GM18858 (cell line): ENCODE results near the gene PLA2G4F.

ENCODE experiments used
- ATAC-seq: cut with Tn5 transposase; IDR thresholded peaks from one replicate; pipeline ENCODE4 v1.9.1; 2021; ENCODE audit not compliant: unreplicated experiment

The PLA2G4F gene

DNA sequence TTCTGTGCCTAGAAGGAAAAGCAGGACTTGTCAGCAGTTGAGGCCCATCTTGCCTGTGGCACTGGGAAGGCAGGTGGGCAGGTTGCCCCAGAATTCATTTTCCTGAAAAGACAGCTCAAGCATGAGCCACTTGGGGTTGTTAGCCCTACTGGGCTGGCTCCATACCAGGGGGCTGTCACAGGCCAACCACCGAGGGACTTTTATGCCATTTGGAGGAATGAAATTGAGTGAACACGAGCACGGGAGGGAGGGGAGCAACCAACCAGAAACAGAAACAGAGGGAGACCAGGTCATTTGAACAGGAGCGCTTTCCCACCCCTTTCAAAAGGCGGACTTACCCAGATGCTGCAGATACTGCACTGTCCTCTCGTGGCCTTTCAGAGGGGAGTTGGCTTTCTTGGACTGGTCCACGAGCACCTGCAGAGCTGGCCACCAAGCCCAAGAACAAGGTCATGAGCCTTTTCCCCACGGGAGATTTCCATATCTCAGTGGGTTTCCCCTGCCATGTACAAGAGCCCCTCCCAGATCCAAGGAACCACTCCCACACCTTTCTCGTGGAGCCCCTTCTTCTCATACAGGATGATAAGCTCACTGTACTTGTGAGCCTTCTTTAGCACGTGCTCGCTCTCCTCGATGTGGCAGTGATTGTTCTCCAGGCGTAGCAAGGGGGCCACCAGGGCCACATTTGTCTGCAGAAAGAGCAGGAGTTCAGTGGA is 9.9 kb upstream of the PLA2G4F start:
- ATAC-seq = no peak

DNA sequence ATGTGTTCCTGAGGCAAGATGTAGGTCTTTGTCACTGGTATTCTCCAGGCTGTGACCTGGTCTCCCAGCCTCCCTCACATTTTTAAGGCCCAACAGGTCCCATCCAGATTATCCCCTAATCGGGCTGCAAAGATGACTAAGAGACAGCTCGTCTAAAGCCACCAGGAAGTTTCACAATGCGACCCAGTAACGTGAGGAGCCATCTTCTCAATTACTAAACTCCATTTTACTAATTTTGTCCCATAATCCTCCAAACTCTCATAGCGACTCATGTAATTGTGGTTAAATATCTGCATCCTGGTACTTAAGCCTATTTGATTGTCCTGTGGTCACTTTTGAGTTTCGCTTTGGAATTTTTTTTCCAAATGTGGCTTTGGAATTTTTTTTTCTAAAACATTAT is 8.7 kb upstream of the PLA2G4F start:
- ATAC-seq = no peak

DNA sequence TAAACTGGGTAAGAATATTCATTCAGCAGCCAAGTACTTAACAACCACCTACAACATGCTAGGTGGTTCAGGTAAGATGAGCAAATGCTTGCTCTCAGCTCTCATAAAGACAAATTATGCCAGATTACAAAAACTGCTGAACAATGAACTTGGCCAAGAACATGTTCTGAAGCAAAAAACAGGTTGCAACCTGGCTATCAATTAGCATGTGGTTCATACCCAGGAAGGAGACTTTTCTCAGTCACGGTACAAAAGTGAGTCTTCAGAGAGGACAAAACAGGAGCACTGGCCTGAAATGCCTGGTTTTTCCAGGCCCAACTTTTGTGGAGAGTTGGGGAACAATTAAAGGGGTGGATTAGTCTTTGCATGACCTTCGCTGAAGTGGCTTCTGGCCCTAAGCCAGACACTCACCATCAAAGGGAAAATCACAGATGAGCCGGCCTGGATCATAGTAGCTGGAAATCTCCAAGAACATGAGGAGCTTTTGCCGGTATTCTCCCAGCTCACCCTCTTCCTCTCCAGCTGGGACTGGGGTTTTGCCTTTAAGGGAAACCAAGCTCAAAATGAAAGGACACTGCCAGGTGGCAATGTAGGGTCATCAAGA is 7.6 kb upstream of the PLA2G4F start:
- no peak for ATAC-seq

DNA sequence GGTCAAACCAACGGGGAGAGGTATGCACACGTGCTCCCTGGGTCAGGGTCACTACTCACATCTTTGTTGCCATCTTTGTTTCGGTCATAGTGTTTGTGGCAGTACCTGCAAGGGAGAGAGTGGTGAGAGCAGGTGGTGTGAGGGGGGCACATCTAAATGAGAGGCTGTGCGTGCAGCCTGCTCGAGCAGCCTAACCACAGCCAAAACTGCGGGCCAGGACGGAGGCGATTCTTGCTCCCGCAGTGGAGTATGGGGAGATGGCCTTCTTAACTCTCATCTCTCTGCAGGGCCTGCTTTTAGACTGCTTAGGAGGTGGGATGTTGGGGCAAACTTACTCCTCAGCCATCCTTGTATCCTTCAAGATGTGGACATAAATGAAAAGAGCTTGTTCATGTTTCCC is 6.9 kb upstream of the PLA2G4F start:
- no peak for ATAC-seq

DNA sequence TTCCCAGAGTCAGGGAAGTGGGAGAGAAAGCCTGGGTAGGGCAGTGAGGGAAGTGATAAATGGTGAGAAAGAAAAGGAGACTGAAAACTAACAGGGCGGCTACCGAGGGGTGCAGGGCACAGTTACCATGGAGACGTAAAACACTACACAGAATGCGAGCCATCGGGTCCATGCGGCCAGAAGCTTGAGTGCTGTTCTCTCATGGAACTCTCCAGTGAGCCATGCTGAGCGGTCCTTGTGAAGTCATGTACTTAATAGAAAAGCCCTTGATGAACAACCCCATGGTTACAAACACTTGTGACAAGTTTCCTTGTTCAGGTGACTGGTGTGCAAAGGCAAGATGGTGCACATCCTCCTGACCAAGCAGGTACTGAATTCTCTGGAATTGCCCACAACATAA is 3.7 kb upstream of the PLA2G4F start:
- ATAC-seq = no peak

DNA sequence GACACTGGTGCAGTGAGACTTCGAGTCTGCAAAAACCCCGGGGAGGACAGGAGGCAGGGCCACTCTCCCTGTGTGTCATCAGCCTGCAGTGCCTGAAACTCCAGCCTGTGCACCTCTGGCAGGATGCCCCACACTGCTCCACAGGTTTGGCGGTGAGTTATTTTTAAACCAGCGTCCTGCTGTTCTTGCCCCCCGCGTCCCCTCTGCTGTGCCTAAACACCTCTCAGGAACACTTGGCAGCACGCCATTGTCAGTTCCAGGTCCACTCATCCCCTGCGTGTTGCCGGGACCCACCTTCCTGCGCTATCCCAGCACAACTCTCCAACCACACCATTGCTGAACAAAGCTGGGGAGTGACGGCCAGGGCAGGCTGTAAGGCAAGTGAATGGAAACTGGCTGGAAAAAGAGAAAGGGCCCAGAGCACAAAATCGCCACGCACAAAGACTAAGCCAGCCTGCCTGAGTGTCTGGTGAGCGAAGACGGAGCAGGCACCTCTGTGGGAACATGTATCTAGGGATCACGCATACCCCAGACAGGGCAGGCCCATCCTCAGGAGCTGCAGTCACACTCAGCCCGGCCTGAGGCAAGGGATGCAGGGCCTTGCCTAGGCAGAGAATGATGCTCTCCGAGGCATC is 3.1 kb upstream of the PLA2G4F start:
- no peak for ATAC-seq

DNA sequence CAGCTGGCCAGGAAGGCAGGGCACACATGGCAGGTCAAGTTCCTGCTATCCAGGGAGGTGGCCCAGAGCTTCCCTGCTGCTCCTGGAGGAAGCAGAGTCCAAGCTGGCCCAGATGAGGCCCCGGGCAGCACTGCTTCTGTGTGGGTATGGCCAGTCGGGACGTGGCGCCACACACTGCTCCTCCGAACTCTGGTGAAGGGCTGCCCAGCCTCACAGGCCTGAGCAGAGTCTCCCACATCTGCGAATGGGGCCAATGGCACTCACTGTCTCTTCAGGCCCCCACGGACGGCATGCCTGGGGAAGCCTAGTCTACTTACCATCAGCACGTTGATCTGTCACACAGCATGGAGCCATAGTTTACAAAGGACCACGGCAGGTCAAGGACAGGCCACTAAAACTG is 2.5 kb upstream of the PLA2G4F start:
- no peak for ATAC-seq

DNA sequence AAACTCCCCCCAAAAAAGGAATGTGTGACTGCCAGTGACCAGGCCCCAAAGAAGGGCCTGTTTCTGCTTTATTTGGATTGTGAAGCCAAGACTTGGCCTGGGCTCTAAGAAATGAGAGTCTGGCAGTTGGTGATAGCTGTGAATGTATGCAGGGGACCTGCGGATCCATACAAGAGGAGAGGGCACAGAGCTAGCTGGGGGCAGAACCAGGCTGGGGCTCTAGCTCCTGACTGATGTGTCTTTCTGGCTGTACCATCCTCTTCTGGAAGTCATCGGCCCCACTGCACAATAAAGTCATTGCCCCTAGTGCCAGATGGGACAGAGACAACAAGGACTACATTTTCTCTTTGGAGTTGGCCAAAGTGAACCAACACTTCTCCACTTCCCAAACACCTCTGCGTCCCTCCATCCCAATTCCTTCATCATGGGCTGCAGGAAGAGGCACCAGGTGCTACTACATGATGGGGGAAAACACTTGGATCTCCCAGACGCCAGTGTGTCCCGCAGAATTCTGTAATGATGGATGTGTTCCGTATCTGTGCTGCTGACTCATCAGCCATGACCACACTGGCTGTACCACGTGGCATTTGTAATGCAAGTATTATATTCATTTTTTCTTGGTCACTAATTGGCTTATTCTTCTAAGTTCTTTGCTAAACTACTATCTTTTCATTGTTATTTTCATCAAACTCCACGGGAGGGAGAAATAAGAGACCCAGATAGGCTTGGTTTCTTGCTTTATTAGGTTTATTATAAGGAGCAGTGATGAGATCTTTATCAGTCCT is 1.7 kb upstream of the PLA2G4F start:
- ATAC-seq = no peak

DNA sequence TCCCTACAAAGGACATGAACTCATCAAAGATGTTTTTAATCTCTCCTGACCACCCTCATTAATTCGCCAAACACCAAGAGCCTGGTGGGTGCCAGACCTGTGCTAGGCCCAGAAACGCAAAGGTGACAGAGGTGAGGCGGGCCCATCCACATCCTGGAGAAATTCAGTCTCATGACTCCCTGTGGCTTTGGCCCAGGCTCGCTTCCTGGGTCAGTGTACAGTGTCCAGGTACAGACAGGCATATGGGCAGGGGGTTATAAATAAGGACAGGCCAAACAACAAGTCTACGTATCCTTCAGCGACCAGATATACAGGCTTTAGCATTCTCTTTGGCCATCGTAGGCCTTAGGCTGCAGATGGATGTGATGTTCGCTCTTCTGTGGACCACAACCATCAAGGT is 945 bp upstream of the PLA2G4F start:
- no peak for ATAC-seq

DNA sequence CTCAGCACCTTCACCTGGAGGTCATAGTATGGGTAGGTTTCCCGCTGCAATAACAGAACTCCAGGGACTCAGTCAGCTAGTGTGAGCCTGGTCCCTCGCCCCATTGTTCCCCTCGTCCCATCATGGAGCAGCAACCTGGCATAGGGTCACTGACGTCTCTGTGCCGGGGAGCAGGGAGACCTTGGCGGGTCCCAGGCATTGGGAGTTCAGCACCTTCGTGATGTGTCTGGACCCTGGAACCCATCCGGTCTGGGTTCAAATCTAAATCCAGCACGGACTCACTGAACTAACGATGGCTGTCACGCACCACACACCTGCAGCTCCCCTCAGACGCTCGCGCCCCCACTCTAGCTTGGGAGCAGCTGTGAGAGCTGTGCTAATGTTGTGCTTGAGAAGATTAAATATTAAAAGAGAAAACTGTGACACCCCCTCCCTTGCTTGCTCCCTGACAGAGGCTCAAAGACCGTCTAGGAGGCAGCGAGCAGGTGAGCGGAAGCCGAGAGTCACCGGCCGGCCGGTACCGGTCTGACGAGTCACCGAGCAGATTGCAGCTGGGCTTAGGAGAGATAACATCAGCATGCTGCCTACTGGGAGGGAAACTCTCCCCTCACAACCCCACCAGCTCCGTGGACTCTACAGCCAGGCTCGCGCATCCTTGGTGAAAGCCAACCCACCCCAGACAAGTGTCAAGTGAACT is 742 bp downstream of the PLA2G4F start:
- ATAC-seq = no peak

DNA sequence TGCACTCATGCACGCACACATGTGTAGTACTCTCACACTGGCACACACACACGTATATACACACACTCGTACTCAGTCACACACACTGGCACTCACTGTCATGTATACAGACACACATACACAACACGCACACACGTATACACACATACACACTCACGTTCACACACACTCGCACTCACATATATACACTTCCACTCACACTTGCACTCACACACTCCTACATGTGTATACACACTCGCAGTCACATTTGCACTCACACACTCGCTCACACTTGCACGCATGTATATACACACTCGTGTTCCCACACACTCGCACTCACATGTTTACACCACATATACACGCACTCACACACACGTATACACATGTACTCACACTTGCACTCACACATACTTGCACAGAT is 1.5 kb downstream of the PLA2G4F start:
- no peak for ATAC-seq

DNA sequence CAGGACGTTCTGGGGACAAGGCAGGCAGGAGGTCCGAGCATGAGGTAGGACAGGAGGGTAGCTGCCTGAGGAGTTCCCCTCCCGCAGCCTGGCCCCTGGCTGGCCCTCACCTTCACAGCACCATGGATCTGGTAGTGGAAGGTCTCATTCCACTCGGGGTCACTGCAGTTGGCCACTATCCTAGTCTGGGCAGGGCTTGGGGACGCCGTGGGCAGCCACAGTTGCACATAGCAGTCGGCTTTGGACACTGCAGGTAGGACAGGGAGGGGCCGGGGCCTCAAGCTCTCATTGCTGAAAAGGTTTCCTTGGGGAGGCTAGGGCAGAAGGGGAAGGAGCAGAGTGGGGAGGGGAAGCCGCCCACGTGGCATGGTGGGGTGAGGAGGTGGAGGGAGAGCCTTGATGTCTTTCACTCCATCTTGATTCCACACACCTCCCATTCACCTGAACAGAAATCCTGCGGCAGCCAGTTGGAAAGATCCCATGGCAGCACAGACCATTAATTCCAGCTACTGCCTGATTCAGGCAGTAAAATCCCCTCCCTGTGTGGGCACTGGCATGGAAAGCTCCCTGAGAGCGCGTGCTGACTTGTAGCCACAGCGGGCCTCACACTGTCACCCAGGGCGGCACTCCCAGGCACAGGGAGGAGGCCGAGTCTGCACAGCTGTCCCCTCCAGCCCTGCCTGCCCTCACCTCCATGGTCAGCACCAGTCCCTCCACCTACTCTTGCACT is 2.1 kb downstream of the PLA2G4F start:
- ATAC-seq = no peak

DNA sequence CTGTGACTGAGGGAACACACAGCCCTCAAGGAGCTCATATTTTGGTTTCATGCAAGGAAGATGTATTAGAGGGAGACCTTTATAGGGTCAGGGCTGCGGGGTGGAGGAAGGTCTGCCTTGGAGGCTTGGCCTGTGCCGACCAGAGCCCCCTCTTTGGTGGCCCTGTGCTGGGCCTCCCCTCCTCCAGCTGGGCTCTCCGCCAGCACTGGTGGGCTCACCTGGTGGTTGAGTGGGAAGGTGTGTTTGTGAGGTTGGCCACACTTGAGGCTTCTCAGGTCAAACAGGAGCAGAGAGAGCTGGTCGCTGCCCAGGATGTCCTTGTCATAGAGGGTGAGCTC is 2.6 kb downstream of the PLA2G4F start:
- no peak for ATAC-seq

DNA sequence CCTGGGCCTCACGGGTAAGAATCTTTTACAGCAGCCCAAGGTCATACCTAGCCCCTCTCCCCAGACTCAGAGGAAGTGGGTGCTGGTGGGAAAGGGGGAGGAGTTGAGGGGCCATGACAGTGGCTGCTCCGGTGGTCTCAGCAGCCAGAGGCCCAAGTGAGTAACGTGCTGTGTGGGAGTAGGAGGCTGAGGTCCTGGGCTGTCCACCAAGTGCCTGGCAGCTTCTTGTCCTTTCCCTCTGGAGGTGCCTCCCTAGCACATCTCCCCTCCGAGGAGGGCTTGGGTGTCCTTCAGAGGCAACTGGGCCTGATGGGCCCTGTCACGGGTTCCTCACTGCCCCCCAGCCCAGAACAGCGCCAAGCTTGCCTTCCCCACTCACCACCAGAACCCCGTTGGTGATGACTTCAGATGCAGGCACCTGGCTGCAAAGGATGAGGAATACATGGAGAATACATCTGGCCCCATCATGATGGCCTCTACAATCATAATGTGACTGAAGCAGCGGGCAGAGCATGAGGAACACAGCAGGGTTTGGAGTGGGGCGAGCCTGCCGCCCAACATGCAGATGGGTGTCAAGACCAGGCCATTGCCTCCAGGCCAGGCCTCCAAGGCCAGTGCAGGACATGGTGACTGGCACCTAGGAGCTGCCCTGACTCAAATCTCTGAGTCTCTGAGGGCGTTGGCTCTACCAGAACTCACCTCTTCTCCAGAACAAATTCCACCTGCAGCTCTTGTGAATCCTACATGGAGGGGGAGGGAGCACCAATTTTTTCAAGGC is 3.3 kb downstream of the PLA2G4F start:
- ATAC-seq = no peak

DNA sequence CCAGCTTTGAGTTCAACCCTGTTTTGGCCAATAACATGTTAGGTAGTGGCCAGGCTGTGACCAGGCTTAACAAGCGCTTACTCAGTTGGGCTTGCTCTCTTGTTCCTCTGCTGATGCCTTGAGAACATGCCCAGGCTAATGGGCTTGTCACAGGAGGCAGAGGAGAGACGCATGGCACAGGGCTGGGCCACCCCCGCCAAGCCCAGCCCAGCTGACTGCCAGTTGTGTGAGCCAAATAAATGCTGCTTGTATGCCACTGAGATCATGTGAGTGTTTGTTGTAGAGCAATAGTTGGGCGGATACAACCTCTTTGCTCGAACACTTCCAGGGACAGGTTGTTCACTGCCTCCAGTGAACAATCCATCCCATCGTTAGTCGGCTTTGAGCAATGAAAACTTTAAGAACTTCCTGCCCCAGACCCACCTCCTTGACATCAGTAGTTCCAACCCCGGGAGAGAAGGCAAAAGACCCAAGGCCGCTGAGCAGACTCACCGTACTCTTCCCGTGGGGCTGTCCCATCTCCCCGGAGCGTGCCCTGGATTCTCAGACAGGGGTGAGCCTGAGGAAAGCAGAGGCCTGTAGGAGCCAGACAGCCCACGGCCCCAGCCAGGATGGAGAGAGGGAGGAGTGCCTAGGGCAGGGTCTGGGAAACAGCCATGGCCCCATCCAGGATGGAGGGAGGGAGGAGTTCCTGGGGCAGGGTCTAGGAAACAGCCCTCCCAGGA is 4.1 kb downstream of the PLA2G4F start:
- no peak for ATAC-seq

DNA sequence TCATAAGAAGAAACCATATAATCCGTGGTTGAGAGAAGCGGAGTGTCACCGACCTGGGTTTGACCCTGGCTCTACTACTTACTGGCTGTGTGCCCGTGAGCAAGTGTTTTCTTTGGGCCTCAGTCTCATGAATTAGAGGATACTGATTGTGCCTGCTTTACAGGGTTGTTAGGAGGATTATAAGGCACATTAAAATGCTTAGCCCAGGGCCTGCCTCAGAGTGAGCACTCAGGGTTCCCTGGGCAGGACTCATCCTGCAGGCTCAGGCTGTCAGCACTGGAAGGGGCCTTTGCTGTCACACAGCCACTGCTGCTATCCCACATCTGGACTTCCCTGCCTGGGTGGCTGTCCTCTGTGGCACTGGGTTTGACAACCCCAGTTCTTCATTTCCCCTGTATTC is 4.7 kb downstream of the PLA2G4F start:
- no peak for ATAC-seq

DNA sequence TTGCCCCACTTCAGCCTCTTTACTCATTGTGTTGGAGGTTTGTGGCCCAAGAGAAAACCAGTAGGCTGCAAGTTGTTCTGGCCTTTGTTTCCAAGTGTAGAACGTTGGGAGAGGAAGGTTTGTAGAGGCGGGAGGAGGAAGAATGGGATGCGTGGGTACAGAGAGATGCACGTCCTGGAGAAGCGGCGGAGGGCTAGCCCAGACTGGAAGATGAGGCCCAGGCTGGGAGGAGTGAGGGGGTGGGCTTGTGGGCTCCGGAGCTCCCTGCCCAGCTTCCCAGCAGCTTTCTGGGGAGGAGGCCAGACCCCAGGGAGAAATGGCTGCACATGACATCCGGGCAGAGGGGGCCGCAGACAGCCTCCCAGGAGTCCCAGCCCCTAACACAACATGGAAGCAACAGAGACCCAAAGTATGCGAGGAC is 5.3 kb downstream of the PLA2G4F start:
- ATAC-seq = no peak

DNA sequence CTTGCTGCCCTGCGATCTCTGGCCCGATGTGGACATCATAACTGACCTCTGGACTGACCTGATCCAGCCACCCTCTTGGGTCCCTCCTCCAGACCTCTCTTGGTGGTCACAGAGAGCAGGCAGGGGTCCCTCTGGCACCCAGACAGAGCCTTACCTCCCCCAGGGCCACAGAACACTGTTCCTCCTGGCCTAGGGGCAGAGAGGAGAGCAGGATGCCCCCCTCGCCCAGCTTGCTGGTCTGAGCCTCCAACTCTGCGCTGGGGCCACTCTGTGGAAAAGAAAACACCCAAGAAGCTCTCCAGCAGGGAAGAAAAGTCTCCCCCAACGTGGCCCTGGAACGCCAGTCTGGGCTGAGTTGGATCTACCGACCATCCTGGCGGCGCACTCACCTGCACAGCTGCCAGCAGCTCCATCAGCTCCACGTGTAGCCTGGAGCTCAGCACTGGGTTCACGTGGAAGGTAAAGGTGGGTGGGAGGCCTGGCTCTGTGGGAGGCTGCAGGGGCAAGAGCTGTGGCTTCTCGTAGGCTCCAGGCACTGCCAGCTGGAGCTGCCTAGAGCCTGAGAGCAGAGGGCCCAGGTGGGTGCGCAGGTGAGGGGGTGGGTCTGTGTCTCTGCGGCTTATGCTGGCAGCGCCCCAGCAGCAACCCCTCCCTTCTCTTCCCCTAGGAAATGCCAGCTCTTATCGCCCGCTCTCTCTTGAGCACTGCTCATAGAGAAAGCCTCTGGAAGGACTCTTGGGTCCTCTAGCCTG is 6.0 kb downstream of the PLA2G4F start:
- no peak for ATAC-seq
